ENCODE data around the gene PLA2G4B.

The PLA2G4B gene

DNA sequence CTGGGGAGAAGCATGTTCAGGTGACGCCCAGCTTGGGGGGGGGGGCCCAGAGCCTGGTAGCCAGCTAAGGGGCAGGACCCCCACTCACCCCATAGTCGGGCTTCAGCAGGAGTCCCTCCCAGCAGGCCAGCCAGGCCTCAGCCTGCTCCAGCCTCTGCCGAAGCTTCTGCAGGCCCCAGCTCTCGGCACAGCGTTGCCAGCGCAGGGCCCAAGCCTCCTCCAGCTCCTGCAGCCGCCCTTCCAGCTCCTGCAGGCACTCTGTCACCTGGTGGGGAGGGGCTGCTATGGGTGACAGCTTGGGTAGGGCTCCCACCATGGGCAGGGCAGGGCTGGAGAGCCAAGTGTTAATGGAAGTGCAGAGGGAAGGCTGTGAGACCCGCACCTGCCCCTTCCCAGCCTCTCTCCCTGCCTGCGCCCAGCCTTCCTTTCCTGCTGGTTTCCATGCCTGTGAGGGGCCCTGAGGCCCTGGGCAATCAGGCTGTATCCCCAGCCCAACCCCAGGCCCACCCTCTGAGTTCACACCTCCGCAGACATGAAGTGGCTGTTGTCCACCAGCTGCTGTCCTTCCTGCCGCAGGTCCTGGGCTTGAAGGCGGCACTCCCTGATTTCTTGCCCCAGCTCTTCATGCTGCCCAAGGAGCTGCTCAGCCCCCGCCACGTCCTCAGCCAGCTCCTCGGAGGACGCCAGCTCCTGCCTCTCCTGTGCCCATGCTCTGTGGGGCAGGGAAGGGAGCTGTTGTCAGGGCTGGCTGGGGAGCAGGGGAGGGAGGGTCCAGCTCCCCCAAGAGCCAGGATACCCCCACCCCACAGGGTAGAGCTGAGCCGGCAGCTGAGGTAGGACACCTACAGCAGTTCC, 14.3 kb downstream of the PLA2G4B start:
- no peak overlapping the region for H3K27ac ChIP-seq
- TF ChIP-seq CTCF (conservative IDR thresholded peaks at IDR 0.05), result no peak

- no peak overlapping the region for H3K27ac ChIP-seq
- TF ChIP-seq CTCF (conservative IDR thresholded peaks at IDR 0.05), result no peak
Observed at GRCh38 chr15:41853831-41854230, 15.2 kb downstream of the PLA2G4B start.

DNA sequence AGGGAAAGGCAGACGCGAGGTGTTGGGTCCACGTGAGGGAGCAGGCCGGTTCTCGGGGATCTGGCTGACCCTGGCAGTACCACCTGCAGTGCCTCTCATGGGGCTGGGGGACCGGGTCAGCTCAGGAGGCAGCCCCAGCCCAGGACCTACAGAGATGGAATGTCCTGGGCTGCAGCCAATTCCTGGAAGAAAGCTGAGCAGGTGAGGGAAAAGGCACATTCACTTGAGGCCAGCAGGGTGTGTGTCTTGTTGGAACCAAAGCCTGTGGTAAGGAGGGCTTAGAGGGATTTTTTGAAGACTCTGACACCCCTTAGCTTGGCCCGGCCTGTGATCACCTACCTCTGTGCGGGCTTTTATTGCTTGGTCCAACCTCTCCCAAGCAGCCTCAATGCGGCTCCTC, 15.8 kb downstream of the PLA2G4B start:
- H3K27ac ChIP-seq, result no peak overlapping the region
- TF ChIP-seq CTCF (conservative IDR thresholded peaks at IDR 0.05), result no peak

DNA sequence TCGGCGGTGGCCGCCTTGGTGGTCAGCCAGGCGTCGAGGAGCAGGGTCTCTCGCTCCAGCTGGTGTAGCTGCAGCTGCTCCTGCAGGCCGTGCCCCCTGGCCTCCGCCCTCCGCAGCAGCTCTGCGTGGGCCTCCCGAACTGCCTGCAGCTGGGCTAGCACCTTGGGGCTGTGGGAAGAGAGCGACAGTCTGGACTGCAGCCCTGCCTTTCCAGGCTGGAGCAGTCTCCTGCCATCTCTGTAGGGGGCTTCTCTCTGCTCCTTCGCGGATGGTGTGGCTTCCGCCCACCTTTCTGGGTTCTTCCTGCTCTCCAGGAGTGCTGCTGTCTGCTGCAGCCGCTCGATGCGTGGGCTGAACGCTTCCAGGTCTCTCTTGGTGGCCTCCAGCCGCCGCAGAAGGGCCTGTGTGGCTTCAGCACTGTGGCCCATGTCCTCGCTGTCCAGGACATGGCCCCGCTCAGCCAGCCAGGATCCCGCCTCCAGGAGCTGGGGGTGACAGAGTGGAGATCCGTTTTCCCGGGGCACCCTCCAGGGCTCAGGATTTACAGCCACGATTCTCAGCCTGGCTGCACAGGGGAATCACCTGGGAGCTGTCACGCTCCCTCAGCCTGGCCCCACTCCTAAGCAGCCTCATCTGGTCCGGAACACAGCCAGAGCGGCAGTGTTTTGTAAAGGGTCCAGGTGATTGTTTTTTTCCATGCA, 16.8 kb downstream of the PLA2G4B start:
- H3K27ac ChIP-seq, result no peak overlapping the region
- TF ChIP-seq CTCF (conservative IDR thresholded peaks at IDR 0.05), result no peak

DNA sequence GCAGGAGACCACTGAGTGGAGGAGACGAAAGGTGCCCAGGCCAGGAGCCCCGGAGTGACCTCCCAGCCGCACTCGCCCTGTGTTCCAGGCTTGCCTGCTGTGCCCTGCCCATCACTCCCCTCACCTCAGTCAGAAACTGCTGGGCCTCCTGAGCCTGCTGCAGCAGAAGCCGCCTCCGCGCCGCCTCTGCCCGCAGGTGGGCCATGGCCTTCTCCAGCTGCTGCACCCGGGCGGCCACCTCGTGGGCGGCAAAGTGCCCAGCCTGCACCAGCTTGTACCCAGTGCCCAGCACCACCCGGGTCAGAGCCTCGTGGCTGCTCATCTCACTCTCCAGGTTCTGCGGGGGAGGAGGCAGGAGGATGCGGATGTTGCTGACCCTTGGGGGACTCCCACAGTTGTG, 17.6 kb downstream of the PLA2G4B start:
- no peak overlapping the region for H3K27ac ChIP-seq
- no peak for TF ChIP-seq CTCF (conservative IDR thresholded peaks at IDR 0.05)

- no peak overlapping the region for H3K27ac ChIP-seq
- TF ChIP-seq CTCF (conservative IDR thresholded peaks at IDR 0.05), result no peak
Observed at GRCh38 chr15:41856716-41857115, 18.1 kb downstream of the PLA2G4B start.

GRCh38 chr15:41857316-41857715, 18.7 kb downstream of the PLA2G4B start:
- TF ChIP-seq CTCF (conservative IDR thresholded peaks at IDR 0.05), result no peak
- no peak overlapping the region for H3K27ac ChIP-seq
